WTC11 (cell line): Measurements from ENCODE around the gene DOK3. TPM values are rescaled to one million over a fixed set of nuclear protein-coding genes. Genes with fewer than 3 reads are reported as not detected.
A peak's percentile ranks its signal among the peaks of the same experiment; 100 is the strongest.

ENCODE experiments used
- ATAC-seq: fragments of 200-7000 bp; cut with Tn5 transposase; 2 replicates; pipeline ENCODE4 v1.10.0; 2021; ENCODE audit warnings: mild to moderate bottlenecking, moderate library complexity
- CTCF ChIA-PET: fragments of 300-600 bp; sonication (Branson Sonifier 250); formaldehyde crosslinking; loops from one replicate; lab custom pipeline; 2021; ENCODE audit warnings: antibody characterized with exemption; lab: Charles Lee
- POLR2A ChIA-PET: fragments of 350-600 bp; sonication (Branson Sonifier 250); formaldehyde crosslinking; loops from one replicate; lab custom pipeline; 2021; ENCODE audit warnings: antibody characterized with exemption; lab: Charles Lee
- DNase-seq: peaks from one replicate; pipeline ENCODE4 v3.0.0; 2021; ENCODE audit warnings: low spot score
- H3K27ac Mint-ChIP-seq: 2 replicates; pipeline ENCODE4 v1.8.0; 2021; ENCODE audit warnings: mixed read lengths
- H3K27me3 Mint-ChIP-seq: 2 replicates; pipeline ENCODE4 v1.8.0; 2021; ENCODE audit warnings: low read depth, mild to moderate bottlenecking, moderate library complexity, mixed read lengths
- H3K36me3 Mint-ChIP-seq: 2 replicates; pipeline ENCODE4 v1.8.0; 2021; ENCODE audit warnings: mixed read lengths
- H3K4me1 Mint-ChIP-seq: 2 replicates; pipeline ENCODE4 v1.8.0; 2022; ENCODE audit warnings: mixed read lengths
- H3K4me3 Mint-ChIP-seq: 2 replicates; pipeline ENCODE4 v1.8.0; 2021; ENCODE audit warnings: mild to moderate bottlenecking, moderate library complexity, mixed read lengths
- H3K9me3 Mint-ChIP-seq: 2 replicates; pipeline ENCODE4 v1.8.0; 2021; ENCODE audit warnings: mixed read lengths
- CREM ChIP-seq: sonication (generic); formaldehyde crosslinking; IDR thresholded peaks from 2 replicates; pipeline ENCODE4 v1.8.1; 2022; ENCODE audit warnings: mild to moderate bottlenecking, missing genetic modification reagents, moderate library complexity
- EMX1 ChIP-seq: fragments of 250-450 bp; sonication (Bioruptor Pico); IDR thresholded peaks from 2 replicates; pipeline ENCODE4 v1.8.0; 2021; ENCODE audit warnings: mild to moderate bottlenecking
- FOXP1 ChIP-seq: sonication (generic); formaldehyde crosslinking; IDR thresholded peaks from 2 replicates; pipeline ENCODE4 v1.8.0; 2022; ENCODE audit warnings: missing genetic modification reagents, mild to moderate bottlenecking, moderate library complexity, borderline replicate concordance
- GRHL2 ChIP-seq: fragments of 250-450 bp; sonication (Bioruptor Pico); IDR thresholded peaks from 2 replicates; pipeline ENCODE4 v1.8.0; 2022; ENCODE audit warnings: mild to moderate bottlenecking, moderate library complexity; ENCODE audit not compliant: insufficient replicate concordance, severe bottlenecking
- NR1H2 ChIP-seq: sonication (generic); formaldehyde crosslinking; IDR thresholded peaks from 2 replicates; pipeline ENCODE4 v1.9.0; 2021; ENCODE audit warnings: mild to moderate bottlenecking, moderate library complexity, missing genetic modification reagents
- SP1 ChIP-seq: sonication (generic); formaldehyde crosslinking; conservative IDR thresholded peaks from 2 replicates; pipeline ENCODE4 v1.8.1; 2022; ENCODE audit warnings: missing genetic modification reagents
- TEAD1 ChIP-seq: sonication (generic); formaldehyde crosslinking; IDR thresholded peaks from 2 replicates; pipeline ENCODE4 v1.8.0; 2022; ENCODE audit warnings: mild to moderate bottlenecking, missing genetic modification reagents
- TP53 ChIP-seq: sonication (generic); formaldehyde crosslinking; IDR thresholded peaks from 2 replicates; pipeline ENCODE4 v1.8.1; 2023; ENCODE audit warnings: mild to moderate bottlenecking, missing genetic modification reagents
- ZNF263 ChIP-seq: sonication (generic); formaldehyde crosslinking; IDR thresholded peaks from 2 replicates; pipeline ENCODE4 v1.8.1; 2022; ENCODE audit warnings: low read depth, mild to moderate bottlenecking, moderate library complexity, missing genetic modification reagents
- ZNF423 ChIP-seq: fragments of 250-450 bp; sonication (Bioruptor Pico); IDR thresholded peaks from 2 replicates; pipeline ENCODE4 v2.1.2; 2022; ENCODE audit warnings: mild to moderate bottlenecking, moderate library complexity
- ZNF671 ChIP-seq: fragments of 250-450 bp; sonication (Bioruptor Pico); IDR thresholded peaks from 2 replicates; pipeline ENCODE4 v1.8.0; 2021; ENCODE audit warnings: mild to moderate bottlenecking
- total RNA-seq: library from RNA; stranded (reverse); gene quantifications from 3 replicates; pipeline ENCODE4 v1.2.3, GENCODE V29; 2021
- TF ChIP-seq, protein P1 (sequence below): fragments of 200-600 bp; IDR thresholded peaks from 2 replicates; pipeline ENCODE4 v1.8.0; 2022; ENCODE audit warnings: antibody characterized with exemption
- TF ChIP-seq, protein P2 (sequence below): sonication (generic); formaldehyde crosslinking; IDR thresholded peaks from 2 replicates; pipeline ENCODE4 v1.8.1; 2023; ENCODE audit warnings: mild to moderate bottlenecking, moderate library complexity, missing genetic modification reagents
- TF ChIP-seq, protein P3 (sequence below): sonication (generic); formaldehyde crosslinking; IDR thresholded peaks from 2 replicates; pipeline ENCODE4 v1.8.1; 2022; ENCODE audit warnings: mild to moderate bottlenecking, missing genetic modification reagents, moderate library complexity, borderline replicate concordance
- TF ChIP-seq, protein P4 (sequence below): sonication (generic); formaldehyde crosslinking; IDR thresholded peaks from 2 replicates; pipeline ENCODE4 v1.8.0; 2023; ENCODE audit warnings: mild to moderate bottlenecking, missing genetic modification reagents
- TF ChIP-seq, protein P5 (sequence below): fragments of 250-450 bp; sonication (Bioruptor Pico); IDR thresholded peaks from 2 replicates; pipeline ENCODE4 v1.9.0; 2021; ENCODE audit warnings: mild to moderate bottlenecking
- TF ChIP-seq, protein P6 (sequence below): fragments of 250-450 bp; sonication (Bioruptor Pico); IDR thresholded peaks from 2 replicates; pipeline ENCODE4 v2.1.2; 2022; ENCODE audit warnings: mild to moderate bottlenecking, moderate library complexity

Gene DOK3
- total RNA-seq, 1 experiment from 2014 or later, result 9.9 TPM

DNA sequence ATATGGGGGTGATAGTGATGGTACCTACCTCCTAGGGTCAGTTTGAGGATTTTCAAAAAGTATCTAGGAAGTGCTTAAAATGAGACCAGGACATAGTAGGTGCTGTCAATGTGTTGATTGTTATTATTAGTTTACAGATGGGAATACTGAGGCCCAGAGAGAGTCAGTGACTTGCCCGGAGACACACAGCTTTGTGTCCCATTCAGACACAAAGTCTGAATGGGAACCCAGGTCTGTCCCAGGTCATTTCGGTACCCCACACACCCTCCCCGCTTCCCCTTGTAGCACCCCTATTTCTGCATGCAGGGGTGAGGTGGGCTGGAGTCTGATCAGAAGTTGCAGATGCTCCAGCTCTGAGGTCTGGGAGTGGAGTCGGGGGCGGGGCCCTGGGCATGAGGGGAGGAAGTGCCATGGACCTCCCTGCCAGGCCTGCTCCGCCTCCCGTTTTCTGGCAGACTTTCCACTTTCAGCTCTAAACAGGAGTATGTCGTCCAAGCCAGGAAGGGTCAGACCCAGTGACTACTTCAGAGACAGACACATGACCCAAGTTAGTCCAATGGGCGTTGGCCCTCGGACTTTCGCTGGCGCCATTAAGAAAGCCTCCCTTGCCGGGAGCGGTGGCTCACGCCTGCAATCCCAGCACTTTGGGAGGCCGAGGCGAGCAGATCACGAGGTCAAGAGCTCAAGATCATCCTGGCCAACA lies 32.9 kb downstream of the DOK3 start:
- no peak overlapping the region for H3K27ac Mint-ChIP-seq
- H3K27me3 Mint-ChIP-seq, result no peaks in the 10 kb centered on the region
- ChIA-PET CTCF (interaction anchor here (0.6 to 16.7 kb wide), 10 partner anchors 17 to 107 kb away, joined by 3 to 230 read pairs (median 8); partner anchors contain the start of gene PDLIM7), POLR2A (interaction anchor here (1.5 to 5.9 kb wide), 3 partner anchors 17 to 50 kb away, joined by 3 to 43 read pairs (median 6); partner anchors contain the start of genes GRK6 and PDLIM7)
- TF ChIP-seq, protein P1, sequence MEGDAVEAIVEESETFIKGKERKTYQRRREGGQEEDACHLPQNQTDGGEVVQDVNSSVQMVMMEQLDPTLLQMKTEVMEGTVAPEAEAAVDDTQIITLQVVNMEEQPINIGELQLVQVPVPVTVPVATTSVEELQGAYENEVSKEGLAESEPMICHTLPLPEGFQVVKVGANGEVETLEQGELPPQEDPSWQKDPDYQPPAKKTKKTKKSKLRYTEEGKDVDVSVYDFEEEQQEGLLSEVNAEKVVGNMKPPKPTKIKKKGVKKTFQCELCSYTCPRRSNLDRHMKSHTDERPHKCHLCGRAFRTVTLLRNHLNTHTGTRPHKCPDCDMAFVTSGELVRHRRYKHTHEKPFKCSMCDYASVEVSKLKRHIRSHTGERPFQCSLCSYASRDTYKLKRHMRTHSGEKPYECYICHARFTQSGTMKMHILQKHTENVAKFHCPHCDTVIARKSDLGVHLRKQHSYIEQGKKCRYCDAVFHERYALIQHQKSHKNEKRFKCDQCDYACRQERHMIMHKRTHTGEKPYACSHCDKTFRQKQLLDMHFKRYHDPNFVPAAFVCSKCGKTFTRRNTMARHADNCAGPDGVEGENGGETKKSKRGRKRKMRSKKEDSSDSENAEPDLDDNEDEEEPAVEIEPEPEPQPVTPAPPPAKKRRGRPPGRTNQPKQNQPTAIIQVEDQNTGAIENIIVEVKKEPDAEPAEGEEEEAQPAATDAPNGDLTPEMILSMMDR, result no peak
- TF ChIP-seq ZNF423 (CRISPR knock-in tag) (no peak), TP53 (no peak), NR1H2 (no peak), CREM (CRISPR knock-in tag) (no peak)
- TF ChIP-seq, protein P2, sequence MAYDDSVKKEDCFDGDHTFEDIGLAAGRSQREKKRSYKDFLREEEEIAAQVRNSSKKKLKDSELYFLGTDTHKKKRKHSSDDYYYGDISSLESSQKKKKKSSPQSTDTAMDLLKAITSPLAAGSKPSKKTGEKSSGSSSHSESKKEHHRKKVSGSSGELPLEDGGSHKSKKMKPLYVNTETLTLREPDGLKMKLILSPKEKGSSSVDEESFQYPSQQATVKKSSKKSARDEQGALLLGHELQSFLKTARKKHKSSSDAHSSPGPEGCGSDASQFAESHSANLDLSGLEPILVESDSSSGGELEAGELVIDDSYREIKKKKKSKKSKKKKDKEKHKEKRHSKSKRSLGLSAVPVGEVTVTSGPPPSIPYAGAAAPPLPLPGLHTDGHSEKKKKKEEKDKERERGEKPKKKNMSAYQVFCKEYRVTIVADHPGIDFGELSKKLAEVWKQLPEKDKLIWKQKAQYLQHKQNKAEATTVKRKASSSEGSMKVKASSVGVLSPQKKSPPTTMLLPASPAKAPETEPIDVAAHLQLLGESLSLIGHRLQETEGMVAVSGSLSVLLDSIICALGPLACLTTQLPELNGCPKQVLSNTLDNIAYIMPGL (CRISPR knock-in tag), result no peak
- ATAC-seq (no peak), DNase-seq (no peak)
- H3K4me3 Mint-ChIP-seq, result no peak overlapping the region
- no peaks in the 10 kb centered on the region for H3K36me3 Mint-ChIP-seq
- no peaks in the 10 kb centered on the region for H3K9me3 Mint-ChIP-seq
- peaks cover 33% of the 10 kb centered on the region for H3K4me1 Mint-ChIP-seq

DNA sequence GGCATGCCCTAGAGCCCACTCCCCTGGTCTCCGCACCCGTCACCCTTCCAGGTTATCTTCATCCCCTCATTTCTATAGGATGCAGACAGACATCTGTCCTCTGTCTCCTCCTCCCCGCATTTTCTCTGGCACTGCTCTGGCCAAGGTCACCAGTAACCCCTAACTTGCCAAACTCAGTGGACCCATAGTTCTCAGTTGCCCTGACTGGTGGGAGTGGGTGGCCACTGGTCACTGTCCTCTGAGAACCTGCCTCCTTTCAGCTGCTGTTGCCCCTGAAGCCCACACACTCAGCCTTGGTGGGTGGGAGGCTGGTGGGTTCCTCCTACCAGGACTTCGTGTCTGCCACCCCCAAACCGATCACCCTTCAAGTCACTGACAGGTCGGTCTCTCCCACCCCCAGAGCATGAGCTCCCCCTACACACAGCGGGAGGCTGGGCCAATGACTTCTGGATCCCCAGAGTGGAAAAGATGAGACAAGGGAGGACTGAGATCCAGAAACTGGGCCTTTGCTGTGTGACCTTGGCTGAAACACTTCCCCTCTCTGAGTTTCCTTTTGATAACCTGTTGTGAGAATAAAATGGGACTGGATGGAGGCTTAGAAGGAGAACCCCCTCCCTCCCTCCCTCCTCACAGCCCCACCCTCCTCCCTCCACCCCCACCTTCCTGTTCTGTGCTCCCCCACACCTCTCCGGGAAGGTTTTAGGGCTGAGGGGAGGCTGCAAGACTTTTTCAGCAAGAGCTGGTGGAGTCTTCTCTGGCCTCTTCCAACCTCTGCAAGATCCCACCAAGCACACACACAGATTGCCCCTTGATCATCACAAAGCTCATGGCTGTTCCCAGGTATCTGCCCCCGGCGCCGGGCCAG lies 33.8 kb downstream of the DOK3 start:
- Mint-ChIP-seq H3K9me3 (no peaks in the 10 kb centered on the region), H3K4me3 (no peak overlapping the region), H3K27me3 (no peaks in the 10 kb centered on the region), H3K27ac (no peak overlapping the region), H3K36me3 (no peaks in the 10 kb centered on the region), H3K4me1 (peaks cover 41% of the 10 kb centered on the region)
- no peak for DNase-seq
- ChIA-PET CTCF (interaction anchor here (0.6 to 16.7 kb wide), 10 partner anchors 18 to 106 kb away, joined by 3 to 230 read pairs (median 10); partner anchors contain the start of gene PDLIM7), POLR2A (interaction anchor here (1.4 to 5.9 kb wide), 3 partner anchors 13 to 22 kb away, joined by 5 to 43 read pairs (median 6); partner anchors contain the start of gene PDLIM7)
- TF ChIP-seq TEAD1 (no peak), ZNF263 (CRISPR knock-in tag) (no peak), EMX1 (CRISPR knock-in tag) (no peak), FOXP1 (CRISPR knock-in tag) (0 out of 2 replicates have a peak, but pooled peaks have one; percentile 20), SP1 (CRISPR knock-in tag) (no peak), GRHL2 (CRISPR knock-in tag) (no peak), ZNF671 (peak; percentile 37; the same call in 1 of the 2 replicates)
- TF ChIP-seq, protein P3, sequence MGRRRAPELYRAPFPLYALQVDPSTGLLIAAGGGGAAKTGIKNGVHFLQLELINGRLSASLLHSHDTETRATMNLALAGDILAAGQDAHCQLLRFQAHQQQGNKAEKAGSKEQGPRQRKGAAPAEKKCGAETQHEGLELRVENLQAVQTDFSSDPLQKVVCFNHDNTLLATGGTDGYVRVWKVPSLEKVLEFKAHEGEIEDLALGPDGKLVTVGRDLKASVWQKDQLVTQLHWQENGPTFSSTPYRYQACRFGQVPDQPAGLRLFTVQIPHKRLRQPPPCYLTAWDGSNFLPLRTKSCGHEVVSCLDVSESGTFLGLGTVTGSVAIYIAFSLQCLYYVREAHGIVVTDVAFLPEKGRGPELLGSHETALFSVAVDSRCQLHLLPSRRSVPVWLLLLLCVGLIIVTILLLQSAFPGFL (CRISPR knock-in tag), result no peak
- TF ChIP-seq, protein P1, result no peak
- TF ChIP-seq, protein P4, sequence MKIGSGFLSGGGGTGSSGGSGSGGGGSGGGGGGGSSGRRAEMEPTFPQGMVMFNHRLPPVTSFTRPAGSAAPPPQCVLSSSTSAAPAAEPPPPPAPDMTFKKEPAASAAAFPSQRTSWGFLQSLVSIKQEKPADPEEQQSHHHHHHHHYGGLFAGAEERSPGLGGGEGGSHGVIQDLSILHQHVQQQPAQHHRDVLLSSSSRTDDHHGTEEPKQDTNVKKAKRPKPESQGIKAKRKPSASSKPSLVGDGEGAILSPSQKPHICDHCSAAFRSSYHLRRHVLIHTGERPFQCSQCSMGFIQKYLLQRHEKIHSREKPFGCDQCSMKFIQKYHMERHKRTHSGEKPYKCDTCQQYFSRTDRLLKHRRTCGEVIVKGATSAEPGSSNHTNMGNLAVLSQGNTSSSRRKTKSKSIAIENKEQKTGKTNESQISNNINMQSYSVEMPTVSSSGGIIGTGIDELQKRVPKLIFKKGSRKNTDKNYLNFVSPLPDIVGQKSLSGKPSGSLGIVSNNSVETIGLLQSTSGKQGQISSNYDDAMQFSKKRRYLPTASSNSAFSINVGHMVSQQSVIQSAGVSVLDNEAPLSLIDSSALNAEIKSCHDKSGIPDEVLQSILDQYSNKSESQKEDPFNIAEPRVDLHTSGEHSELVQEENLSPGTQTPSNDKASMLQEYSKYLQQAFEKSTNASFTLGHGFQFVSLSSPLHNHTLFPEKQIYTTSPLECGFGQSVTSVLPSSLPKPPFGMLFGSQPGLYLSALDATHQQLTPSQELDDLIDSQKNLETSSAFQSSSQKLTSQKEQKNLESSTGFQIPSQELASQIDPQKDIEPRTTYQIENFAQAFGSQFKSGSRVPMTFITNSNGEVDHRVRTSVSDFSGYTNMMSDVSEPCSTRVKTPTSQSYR (CRISPR knock-in tag), result no peak
- TF ChIP-seq, protein P5, sequence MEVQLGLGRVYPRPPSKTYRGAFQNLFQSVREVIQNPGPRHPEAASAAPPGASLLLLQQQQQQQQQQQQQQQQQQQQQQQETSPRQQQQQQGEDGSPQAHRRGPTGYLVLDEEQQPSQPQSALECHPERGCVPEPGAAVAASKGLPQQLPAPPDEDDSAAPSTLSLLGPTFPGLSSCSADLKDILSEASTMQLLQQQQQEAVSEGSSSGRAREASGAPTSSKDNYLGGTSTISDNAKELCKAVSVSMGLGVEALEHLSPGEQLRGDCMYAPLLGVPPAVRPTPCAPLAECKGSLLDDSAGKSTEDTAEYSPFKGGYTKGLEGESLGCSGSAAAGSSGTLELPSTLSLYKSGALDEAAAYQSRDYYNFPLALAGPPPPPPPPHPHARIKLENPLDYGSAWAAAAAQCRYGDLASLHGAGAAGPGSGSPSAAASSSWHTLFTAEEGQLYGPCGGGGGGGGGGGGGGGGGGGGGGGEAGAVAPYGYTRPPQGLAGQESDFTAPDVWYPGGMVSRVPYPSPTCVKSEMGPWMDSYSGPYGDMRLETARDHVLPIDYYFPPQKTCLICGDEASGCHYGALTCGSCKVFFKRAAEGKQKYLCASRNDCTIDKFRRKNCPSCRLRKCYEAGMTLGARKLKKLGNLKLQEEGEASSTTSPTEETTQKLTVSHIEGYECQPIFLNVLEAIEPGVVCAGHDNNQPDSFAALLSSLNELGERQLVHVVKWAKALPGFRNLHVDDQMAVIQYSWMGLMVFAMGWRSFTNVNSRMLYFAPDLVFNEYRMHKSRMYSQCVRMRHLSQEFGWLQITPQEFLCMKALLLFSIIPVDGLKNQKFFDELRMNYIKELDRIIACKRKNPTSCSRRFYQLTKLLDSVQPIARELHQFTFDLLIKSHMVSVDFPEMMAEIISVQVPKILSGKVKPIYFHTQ (CRISPR knock-in tag), result no peak
- TF ChIP-seq, protein P6, sequence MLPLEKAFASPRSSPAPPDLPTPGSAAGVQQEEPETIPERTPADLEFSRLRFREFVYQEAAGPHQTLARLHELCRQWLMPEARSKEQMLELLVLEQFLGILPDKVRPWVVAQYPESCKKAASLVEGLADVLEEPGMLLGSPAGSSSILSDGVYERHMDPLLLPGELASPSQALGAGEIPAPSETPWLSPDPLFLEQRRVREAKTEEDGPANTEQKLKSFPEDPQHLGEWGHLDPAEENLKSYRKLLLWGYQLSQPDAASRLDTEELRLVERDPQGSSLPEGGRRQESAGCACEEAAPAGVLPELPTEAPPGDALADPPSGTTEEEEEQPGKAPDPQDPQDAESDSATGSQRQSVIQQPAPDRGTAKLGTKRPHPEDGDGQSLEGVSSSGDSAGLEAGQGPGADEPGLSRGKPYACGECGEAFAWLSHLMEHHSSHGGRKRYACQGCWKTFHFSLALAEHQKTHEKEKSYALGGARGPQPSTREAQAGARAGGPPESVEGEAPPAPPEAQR (CRISPR knock-in tag), result no peak
- TF ChIP-seq, all 79 proteins: peak for 2
- ATAC-seq, result no peak
